GM21717 (cell line): ENCODE results near the gene FADS2.

Experiments
- ATAC-seq: cut with Tn5 transposase; IDR thresholded peaks from one replicate; pipeline ENCODE4 v1.9.1; 2021; ENCODE audit warnings: mild to moderate bottlenecking, moderate library complexity; ENCODE audit not compliant: unreplicated experiment

FADS2 gene

GRCh38 chr11:61827571-61828378 is at the start of gene FADS2:
TSS of gene FADS2 (plus strand) at chr11:61828300. CDS start at chr11:61828391, 91 bp downstream.
- peak; percentile 69 for ATAC-seq

GRCh38 chr11:61778357-61778886 is 49.7 kb upstream of the FADS2 start:
- ATAC-seq = no peak

GRCh38 chr11:61778920-61779650 is 49.0 kb upstream of the FADS2 start:
- ATAC-seq = no peak

GRCh38 chr11:61779666-61780525 is 48.2 kb upstream of the FADS2 start:
- ATAC-seq = no peak

GRCh38 chr11:61780581-61781162 is 47.4 kb upstream of the FADS2 start:
- no peak for ATAC-seq

- ATAC-seq = no peak
Measured at GRCh38 chr11:61781585-61781984, 46.5 kb upstream of the FADS2 start.

GRCh38 chr11:61782299-61782698 is 45.8 kb upstream of the FADS2 start:
- no peak for ATAC-seq

- ATAC-seq = no peak
Measured at GRCh38 chr11:61782841-61783240, 45.3 kb upstream of the FADS2 start.

GRCh38 chr11:61783717-61784505 is 44.2 kb upstream of the FADS2 start:
- ATAC-seq = no peak

GRCh38 chr11:61784506-61784805 is 43.6 kb upstream of the FADS2 start:
- no peak for ATAC-seq

GRCh38 chr11:61785837-61786402 is 42.2 kb upstream of the FADS2 start:
- ATAC-seq = no peak

- no peak for ATAC-seq
Measured at GRCh38 chr11:61787928-61788491, 40.1 kb upstream of the FADS2 start.

- no peak for ATAC-seq
Measured at GRCh38 chr11:61791737-61792309, 36.3 kb upstream of the FADS2 start.

- ATAC-seq = peak; percentile 78
Measured at GRCh38 chr11:61792310-61793082, 35.6 kb upstream of the FADS2 start, which contains the start of the genes FEN1 and TMEM258. TSS of gene FEN1 (plus strand) at chr11:61792911. CDS start at chr11:61795362, 2,451 bp downstream. TSS of gene TMEM258 (minus strand) at chr11:61792599. CDS start at chr11:61792558, 41 bp downstream.

- ATAC-seq = peak; percentile 25
Measured at GRCh38 chr11:61793083-61793828, 34.8 kb upstream of the FADS2 start.

GRCh38 chr11:61793829-61794204 is 34.3 kb upstream of the FADS2 start:
- no peak for ATAC-seq

GRCh38 chr11:61794579-61794978 is 33.5 kb upstream of the FADS2 start:
- ATAC-seq = no peak
